CD4-positive, alpha-beta T cell (primary cell): Measurements from ENCODE around the gene LAPTM5. TPM values are rescaled to one million over a fixed set of nuclear protein-coding genes. Genes with fewer than 3 reads are reported as not detected.

Experiments used
- ATAC-seq: fragments of 200-7000 bp; cut with Tn5 transposase; one replicate; pipeline ENCODE4 v1.10.0; 2022; ENCODE audit warnings: mild to moderate bottlenecking; ENCODE audit not compliant: poor library complexity
- CTCF ChIA-PET: fragments of 350-600 bp; sonication (Branson Sonifier 250); formaldehyde crosslinking; loops from one replicate; lab custom pipeline; 2021; ENCODE audit warnings: antibody characterized with exemption, inconsistent platforms; lab: Charles Lee
- POLR2A ChIA-PET: fragments of 350-600 bp; sonication (Branson Sonifier 250); formaldehyde crosslinking; loops from one replicate; lab custom pipeline; 2021; ENCODE audit warnings: antibody characterized with exemption, inconsistent platforms; lab: Charles Lee
- DNase-seq, 14 experiments: peaks; one replicate each; pipeline ENCODE4 v3.0.0-alpha.2; 2013 to 2020; ENCODE audit warnings: mixed read lengths in 2 of 14
- H3K27ac ChIP-seq, 2 donors: one replicate each; pipeline versions ENCODE4 v1.5.1 to v1.7.0; 2013; ENCODE audit warnings: low read length in 2 of 2, low read depth in 1 of 2, mild to moderate bottlenecking in 1 of 2
- H3K27me3 ChIP-seq, 2 experiments: 1 replicate in 1 of 2; 2 replicates in 1 of 2; pipeline versions ENCODE4 v1.6.1 to v1.7.0; 2013; ENCODE audit warnings: low read length in 2 of 2, control low read depth in 1 of 2, mild to moderate bottlenecking in 1 of 2, moderate library complexity in 1 of 2; ENCODE audit not compliant: insufficient read depth in 2 of 2, control insufficient read depth in 1 of 2
- H3K36me3 ChIP-seq: one replicate; pipeline ENCODE4 v1.6.1; 2013; ENCODE audit warnings: low read length, control low read depth; ENCODE audit not compliant: insufficient read depth
- H3K4me1 ChIP-seq: one replicate; pipeline ENCODE4 v1.6.1; 2013; ENCODE audit warnings: low read length, control low read depth; ENCODE audit not compliant: insufficient read depth
- H3K4me3 ChIP-seq: one replicate; pipeline ENCODE4 v1.5.1; 2013; ENCODE audit warnings: mild to moderate bottlenecking, low read length, moderate library complexity
- H3K9me3 ChIP-seq, 2 experiments: 1 replicate in 1 of 2; 2 replicates in 1 of 2; pipeline versions ENCODE4 v1.6.1 to v1.7.0; 2013; ENCODE audit warnings: low read length in 2 of 2, mild to moderate bottlenecking in 2 of 2, control low read depth in 1 of 2, moderate library complexity in 1 of 2; ENCODE audit not compliant: control insufficient read depth in 1 of 2, insufficient read depth in 1 of 2
- H3K27ac Mint-ChIP-seq: one replicate; pipeline ENCODE4 v1.8.0; 2020; ENCODE audit warnings: mixed read lengths
- H3K27me3 Mint-ChIP-seq: one replicate; pipeline ENCODE4 v1.8.0; 2021; ENCODE audit warnings: mixed read lengths
- H3K36me3 Mint-ChIP-seq: one replicate; pipeline ENCODE4 v1.8.0; 2021; ENCODE audit warnings: low read depth, mixed read lengths
- H3K4me1 Mint-ChIP-seq: one replicate; pipeline ENCODE4 v1.8.0; 2021; ENCODE audit warnings: low read depth, mixed read lengths
- H3K4me3 Mint-ChIP-seq: one replicate; pipeline ENCODE4 v1.8.0; 2020; ENCODE audit warnings: mild to moderate bottlenecking, mixed read lengths
- H3K9me3 Mint-ChIP-seq: one replicate; pipeline ENCODE4 v1.8.0; 2020; ENCODE audit warnings: mixed read lengths
- CTCF ChIP-seq: fragments of 200-600 bp; IDR thresholded peaks from one replicate; pipeline ENCODE4 v1.8.0; 2022; ENCODE audit warnings: antibody characterized with exemption, mild to moderate bottlenecking
- intact Hi-C, 2 experiments: fragments of 100-400 bp; cut with DNase I in 1 of 2; cut with micrococcal nuclease in 1 of 2; formaldehyde crosslinking; loops; one replicate each; pipeline versions ENCODE4 v1.15.1 to v1.9.0; 2023 to 2025; cut with DNase I, micrococcal nuclease
- total RNA-seq, 174 experiments: library from RNA in 2 of 174; stranded (reverse) in 2 of 174; gene quantifications; one replicate each; pipeline ENCODE4 v1.2.3 and lab custom pipeline; 2021 to 2026

Gene LAPTM5
- total RNA-seq, 2 experiments from 2014 or later: 625 to 642 TPM

DNA sequence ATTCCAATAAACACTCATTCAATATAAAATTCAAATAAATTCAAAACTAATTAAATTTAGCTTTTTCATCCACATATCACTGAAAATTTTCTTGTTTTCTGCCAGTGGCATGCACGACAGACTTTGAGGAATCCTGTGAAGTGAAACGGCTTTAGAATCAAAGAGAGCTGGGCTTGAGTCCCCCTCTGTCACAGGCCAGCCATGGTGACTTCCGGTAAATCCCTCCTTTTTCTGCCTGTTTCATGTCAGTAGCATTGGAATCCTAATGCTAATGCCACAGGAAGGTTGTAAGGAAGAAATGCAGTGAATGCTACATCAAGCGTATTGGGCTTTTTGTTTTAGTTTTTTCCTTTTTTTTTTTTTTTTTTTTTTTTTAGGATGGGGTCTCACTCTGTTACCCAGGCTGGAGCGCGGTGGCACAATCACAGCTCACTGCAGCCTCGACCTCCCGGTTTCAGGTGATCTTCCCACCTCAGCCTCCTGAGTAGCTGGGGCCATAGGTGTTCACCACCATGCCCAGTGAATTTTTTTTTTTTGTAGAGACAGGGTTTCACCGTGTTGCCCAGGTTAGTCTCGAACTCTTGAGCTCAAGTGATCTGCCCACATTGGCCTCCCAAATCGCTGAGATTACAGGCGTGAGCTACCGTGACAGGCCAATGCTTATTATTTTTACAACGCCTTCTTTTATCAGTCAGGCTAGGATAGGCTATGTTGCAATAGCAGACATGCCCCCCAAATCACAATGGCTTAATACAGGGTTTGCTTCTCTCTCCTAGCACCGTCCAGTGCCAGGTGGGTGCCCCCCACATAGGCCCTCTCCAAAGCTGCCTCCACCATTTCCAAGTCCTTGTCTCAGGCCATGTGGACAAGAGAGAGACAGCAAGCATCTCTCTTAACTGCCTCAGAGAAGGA lies 30.5 kb downstream of the LAPTM5 start:
- H3K4me1 ChIP-seq: peaks cover 42% of the 10 kb centered on the region
- peaks cover 58% of the 10 kb centered on the region for H3K36me3 Mint-ChIP-seq
- no peak overlapping the region for H3K4me3 Mint-ChIP-seq
- no peaks in the 10 kb centered on the region for H3K9me3 ChIP-seq
- H3K27me3 Mint-ChIP-seq: no peaks in the 10 kb centered on the region
- no peak overlapping the region for H3K4me3 ChIP-seq
- ChIA-PET POLR2A (interaction anchor here (0.7 to 3.5 kb wide), 5 partner anchors 8 to 31 kb away, joined by 3 to 17 read pairs (median 5); no protein-coding TSS in a partner anchor), CTCF (interaction anchor here (0.7 to 3.7 kb wide), 4 partner anchors 8 to 106 kb away, joined by 3 to 17 read pairs (median 3); no protein-coding TSS in a partner anchor)
- H3K4me1 Mint-ChIP-seq: peaks cover 25% of the 10 kb centered on the region
- no peak overlapping the region for H3K27ac ChIP-seq
- no peak for DNase-seq
- no peaks in the 10 kb centered on the region for H3K27me3 ChIP-seq
- intact Hi-C loops: no loop called here
- H3K27ac Mint-ChIP-seq: peak overlapping the region; percentile 33
- H3K36me3 ChIP-seq: peaks cover 30% of the 10 kb centered on the region
- ATAC-seq: no peak
- H3K9me3 Mint-ChIP-seq: no peaks in the 10 kb centered on the region
- no peak for TF ChIP-seq CTCF

GRCh38 chr1:30726236-30726635 lies 31.3 kb downstream of the LAPTM5 start:
- no peak for TF ChIP-seq CTCF
- no peaks in the 10 kb centered on the region for H3K27me3 Mint-ChIP-seq
- peaks cover 52% of the 10 kb centered on the region for H3K36me3 Mint-ChIP-seq
- DNase-seq: no peak
- H3K27ac Mint-ChIP-seq: no peak overlapping the region
- no peak overlapping the region for H3K4me3 Mint-ChIP-seq
- ChIA-PET POLR2A (interaction anchor here (1.1 to 3.5 kb wide), 4 partner anchors 18 to 32 kb away, joined by 3 to 17 read pairs (median 3); no protein-coding TSS in a partner anchor), CTCF (interaction anchor here (0.7 to 3.7 kb wide), 4 partner anchors 9 to 107 kb away, joined by 3 to 17 read pairs (median 3); no protein-coding TSS in a partner anchor)
- peaks cover 17% of the 10 kb centered on the region for H3K4me1 Mint-ChIP-seq
- H3K9me3 ChIP-seq: no peaks in the 10 kb centered on the region
- no peaks in the 10 kb centered on the region for H3K9me3 Mint-ChIP-seq
- peaks cover 32% of the 10 kb centered on the region for H3K36me3 ChIP-seq
- no peak for ATAC-seq
- H3K27ac ChIP-seq: no peak overlapping the region
- intact Hi-C loops: no loop called here
- H3K4me3 ChIP-seq: no peak overlapping the region
- peaks cover 39% of the 10 kb centered on the region for H3K4me1 ChIP-seq
- no peaks in the 10 kb centered on the region for H3K27me3 ChIP-seq

GRCh38 chr1:30725450-30726095 lies 32.0 kb downstream of the LAPTM5 start:
- ChIA-PET CTCF (interaction anchor here (1.0 to 3.7 kb wide), 2 partner anchors 35 to 54 kb away, joined by 3 to 17 read pairs; no protein-coding TSS in a partner anchor), POLR2A (interaction anchor here (1.3 to 3.5 kb wide), 2 partner anchors 18 to 29 kb away, joined by 3 to 17 read pairs; no protein-coding TSS in a partner anchor)
- H3K27ac Mint-ChIP-seq: no peak overlapping the region
- Histone ChIP-seq H3K27me3 (no peaks in the 10 kb centered on the region), H3K36me3 (peaks cover 32% of the 10 kb centered on the region), H3K4me3 (no peak overlapping the region), H3K27ac (no peak overlapping the region), H3K4me1 (peaks cover 37% of the 10 kb centered on the region), H3K9me3 (no peaks in the 10 kb centered on the region)
- DNase-seq: peak in 1 of 14 experiments; percentile 3
- peaks cover 48% of the 10 kb centered on the region for H3K36me3 Mint-ChIP-seq
- TF ChIP-seq CTCF: no peak
- peak overlapping the region; percentile 25 for H3K4me3 Mint-ChIP-seq
- no peaks in the 10 kb centered on the region for H3K27me3 Mint-ChIP-seq
- ATAC-seq: no peak
- H3K4me1 Mint-ChIP-seq: peaks cover 17% of the 10 kb centered on the region
- intact Hi-C loops: no loop called here
- no peaks in the 10 kb centered on the region for H3K9me3 Mint-ChIP-seq
